NCI-H748 (cell line): ENCODE results near the gene PPP1R9A.

Experiments
- DNase-seq: peaks from one replicate; lab custom pipeline; 2025; ENCODE audit not compliant: unreplicated experiment; lab: John Stamatoyannopoulos, UW

Gene PPP1R9A

GRCh38 chr7:95191795-95192194, 284.4 kb downstream of the PPP1R9A start:
- no peak for DNase-seq

- DNase-seq, result no peak
These were observed 291.5 kb downstream of the PPP1R9A start for GRCh38 chr7:95198863-95199262.

- peak; percentile 74 for DNase-seq
These were observed 292.6 kb downstream of the PPP1R9A start for GRCh38 chr7:95199779-95200558.

- DNase-seq, result no peak
These were observed 293.3 kb downstream of the PPP1R9A start for GRCh38 chr7:95200741-95201140.

GRCh38 chr7:95201727-95202126, 294.3 kb downstream of the PPP1R9A start:
- no peak for DNase-seq

GRCh38 chr7:95204618-95205017, 297.2 kb downstream of the PPP1R9A start:
- no peak for DNase-seq

GRCh38 chr7:95205665-95206225, 298.4 kb downstream of the PPP1R9A start:
- no peak for DNase-seq

GRCh38 chr7:95209276-95209675, 301.9 kb downstream of the PPP1R9A start:
- DNase-seq, result no peak

- no peak for DNase-seq
These were observed 302.4 kb downstream of the PPP1R9A start for GRCh38 chr7:95209788-95210187.

- no peak for DNase-seq
These were observed 305.8 kb downstream of the PPP1R9A start for GRCh38 chr7:95213148-95213547.

- no peak for DNase-seq
These were observed 306.6 kb downstream of the PPP1R9A start for GRCh38 chr7:95213809-95214492.

- DNase-seq, result no peak
These were observed 312.3 kb downstream of the PPP1R9A start for GRCh38 chr7:95219721-95220120.

GRCh38 chr7:95220328-95220727, 312.9 kb downstream of the PPP1R9A start:
- DNase-seq, result no peak

- DNase-seq, result no peak
These were observed 317.9 kb downstream of the PPP1R9A start for GRCh38 chr7:95225301-95225700.

- DNase-seq, result no peak
These were observed 321.9 kb downstream of the PPP1R9A start for GRCh38 chr7:95229301-95229700.

GRCh38 chr7:95238252-95238943, 331.0 kb downstream of the PPP1R9A start:
- no peak for DNase-seq

- DNase-seq, result no peak
These were observed 333.5 kb downstream of the PPP1R9A start for GRCh38 chr7:95240921-95241320.

GRCh38 chr7:95242266-95242665, 334.9 kb downstream of the PPP1R9A start:
- DNase-seq, result no peak

- no peak for DNase-seq
These were observed 337.2 kb downstream of the PPP1R9A start for GRCh38 chr7:95244616-95245015.

GRCh38 chr7:95245828-95246500, 338.6 kb downstream of the PPP1R9A start:
- DNase-seq, result no peak

GRCh38 chr7:95246831-95247370, 339.5 kb downstream of the PPP1R9A start:
- DNase-seq, result peak; percentile 93
